ENCODE measurements around the gene PSMC4.
A peak's percentile ranks its signal among the peaks of the same experiment; 100 is the strongest.

PSMC4 gene

DNA sequence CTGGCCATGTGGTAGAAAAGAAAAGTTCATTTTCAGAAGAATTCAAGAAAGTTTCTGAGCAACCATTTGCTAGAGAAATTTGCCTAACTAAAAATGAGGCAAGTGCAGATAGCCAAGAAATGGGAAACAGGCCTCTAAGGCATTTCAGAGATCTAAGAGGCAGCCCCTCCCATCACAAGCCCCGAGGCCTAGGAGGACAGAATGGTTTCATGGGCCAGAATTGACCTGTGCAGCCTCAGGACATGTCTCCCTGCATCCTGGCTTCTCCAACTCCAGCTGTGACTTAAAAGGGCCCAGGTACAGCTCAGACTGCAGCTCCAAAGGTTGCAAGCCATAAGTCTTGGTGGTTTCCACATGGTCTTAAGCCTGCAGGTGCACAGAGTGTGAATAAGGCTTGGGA is 22.6 kb downstream of the PSMC4 start:
- DNase-seq (ENCODE audit: low spot score) = no peak

- DNase-seq (ENCODE audit: low spot score) = no peak
Measured at GRCh38 chr19:39994361-39994760, 23.4 kb downstream of the PSMC4 start.

- DNase-seq (ENCODE audit: low spot score) = no peak
Measured at GRCh38 chr19:39995794-39996193, 24.8 kb downstream of the PSMC4 start.

GRCh38 chr19:39996218-39996810 is 25.3 kb downstream of the PSMC4 start:
- peak; percentile 28 for DNase-seq (ENCODE audit: low spot score)

- peak; percentile 93 for DNase-seq (ENCODE audit: low spot score)
Measured at GRCh38 chr19:39996811-39997637, 26.1 kb downstream of the PSMC4 start, which contains the start of gene ZNF546. Gene ZNF546, plus strand, starts transcription at chr19:39997060. Its CDS starts 1,267 bp downstream, at chr19:39998327.

DNA sequence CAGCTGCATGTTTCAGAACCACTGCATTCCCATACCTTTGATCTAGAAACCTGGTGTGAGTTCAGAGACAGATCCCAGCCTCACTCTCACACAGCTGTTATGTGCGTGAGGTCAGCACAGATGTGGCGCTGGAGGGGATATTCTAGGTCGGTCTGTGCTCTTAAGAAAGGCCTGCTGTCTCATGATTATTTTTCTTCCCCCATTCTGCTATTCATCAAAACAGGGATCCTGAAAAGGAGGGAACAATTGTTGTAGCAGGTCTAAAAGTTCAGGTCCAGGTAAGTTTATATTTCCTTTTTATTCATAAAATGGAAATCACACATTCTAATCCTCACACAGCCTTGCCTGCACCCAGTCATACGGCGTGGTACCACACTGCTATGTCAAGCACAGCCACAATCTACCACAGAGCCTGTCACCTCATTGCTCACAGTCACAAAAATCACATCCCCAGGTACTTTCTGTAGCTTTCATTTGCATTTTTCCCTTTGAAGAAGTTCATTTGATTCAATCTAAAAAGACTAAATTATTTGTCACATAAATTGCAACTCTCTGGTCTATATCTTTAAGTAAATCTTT is 26.8 kb downstream of the PSMC4 start:
- DNase-seq (ENCODE audit: low spot score) = no peak

GRCh38 chr19:39998501-39998900 is 27.5 kb downstream of the PSMC4 start:
- DNase-seq (ENCODE audit: low spot score) = no peak

DNA sequence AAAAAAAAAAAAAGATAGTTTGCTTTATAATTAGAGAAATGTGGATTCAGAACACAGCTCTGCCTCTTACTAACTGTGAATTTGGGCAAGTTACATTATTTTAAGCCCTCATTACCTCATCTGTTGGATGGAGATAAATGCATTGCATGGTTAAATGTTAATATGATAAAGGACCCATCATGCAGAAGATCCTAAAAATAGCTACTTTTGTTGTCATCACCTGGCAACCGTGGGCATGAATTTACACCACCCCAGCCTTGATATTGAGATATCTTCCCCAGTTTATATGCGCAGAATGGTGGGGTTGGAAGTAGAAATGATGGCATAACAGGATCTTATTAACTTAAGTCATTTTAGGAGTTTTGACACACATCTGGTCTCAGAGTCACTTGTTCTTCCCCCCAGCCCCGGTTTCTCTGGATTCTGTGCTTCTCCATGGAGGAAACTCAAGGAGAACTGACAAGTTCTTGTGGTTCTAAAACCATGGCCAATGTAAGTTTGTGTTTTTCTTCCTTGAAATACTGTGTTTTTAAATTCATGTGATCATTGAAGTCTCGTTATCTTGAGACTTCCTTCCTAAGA is 34.8 kb downstream of the PSMC4 start:
- DNase-seq (ENCODE audit: low spot score) = no peak

DNA sequence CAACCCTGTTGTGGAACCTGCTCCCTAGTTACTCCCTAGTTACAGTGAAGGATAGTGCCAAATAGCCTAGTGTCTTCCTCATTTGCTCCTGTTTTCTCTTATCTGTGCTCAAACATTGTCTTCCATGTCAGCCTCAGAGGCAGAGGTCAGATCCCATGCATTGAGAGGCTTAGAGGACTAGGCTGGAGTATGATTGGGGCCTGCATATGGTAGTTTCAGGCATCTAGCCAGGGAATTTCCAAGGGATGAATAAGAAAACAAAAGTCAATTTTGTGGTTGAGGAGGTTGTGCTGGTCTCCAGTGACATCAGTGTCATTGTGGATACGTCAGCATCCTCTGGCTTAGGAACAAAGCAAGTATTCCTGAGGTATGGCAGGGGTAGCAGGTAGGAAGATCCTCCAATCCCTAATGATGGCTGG is 35.3 kb downstream of the PSMC4 start:
- DNase-seq (ENCODE audit: low spot score) = no peak

DNA sequence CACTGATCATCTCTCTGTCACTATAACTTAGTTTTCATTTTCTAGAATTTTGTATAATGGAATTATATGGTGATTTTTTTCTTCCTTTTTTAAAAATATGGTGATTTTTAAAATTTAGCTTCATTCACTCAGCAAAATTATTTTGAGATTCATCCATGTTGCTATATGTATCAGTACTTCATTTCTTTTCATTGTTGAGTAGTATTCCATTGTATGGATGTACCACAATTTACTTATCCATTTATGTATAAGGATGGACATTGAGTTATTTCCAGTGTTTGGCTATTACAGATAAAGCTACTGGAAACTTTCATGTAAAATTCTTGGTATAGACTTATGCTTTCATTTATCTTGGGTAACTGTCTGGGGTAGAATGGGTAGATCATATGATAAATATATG is 38.7 kb downstream of the PSMC4 start:
- DNase-seq (ENCODE audit: low spot score) = no peak

GRCh38 chr19:40013991-40014390 is 43.0 kb downstream of the PSMC4 start:
- DNase-seq (ENCODE audit: low spot score) = no peak

DNA sequence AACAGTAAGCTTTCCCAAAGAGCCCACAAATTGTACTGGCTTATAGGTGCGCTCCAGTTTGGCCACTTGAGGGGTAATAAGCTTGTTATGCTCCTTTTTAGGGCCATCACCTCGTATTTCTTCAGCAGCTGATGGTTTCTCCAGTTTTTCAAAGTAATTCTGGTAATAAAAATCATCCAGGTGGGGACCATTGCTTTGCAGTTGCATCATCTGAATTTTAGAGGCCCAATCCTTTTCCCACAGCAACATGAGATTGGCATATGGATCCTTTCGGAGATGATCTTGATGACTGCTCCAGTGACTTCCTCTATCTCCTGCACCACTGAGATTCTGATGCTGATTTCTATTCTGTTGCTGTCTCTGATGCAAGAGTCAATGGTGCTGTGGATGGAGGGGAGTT is 53.0 kb downstream of the PSMC4 start:
- no peak for DNase-seq (ENCODE audit: low spot score)

GRCh38 chr19:40025938-40026596 is 55.1 kb downstream of the PSMC4 start:
- no peak for DNase-seq (ENCODE audit: low spot score)

DNA sequence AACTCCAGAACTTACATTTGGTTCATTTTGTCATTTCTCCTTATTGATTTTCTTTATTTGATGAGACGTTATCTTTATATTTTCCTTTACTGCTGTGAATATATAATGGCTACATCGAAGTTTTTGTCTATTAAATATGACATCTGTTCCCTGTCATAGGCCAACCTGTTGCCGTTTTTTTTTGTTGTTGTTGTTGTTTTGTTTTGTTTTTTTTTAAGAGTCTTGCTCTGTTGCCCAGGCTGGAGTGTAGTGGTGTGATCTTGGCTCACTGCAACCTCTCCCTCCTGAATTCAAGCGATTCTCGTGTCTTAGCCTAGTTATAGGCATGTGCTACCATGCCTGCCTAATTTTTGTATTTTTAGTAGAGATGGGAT is 55.6 kb downstream of the PSMC4 start:
- no peak for DNase-seq (ENCODE audit: low spot score)

All from HuH-7 (cell line).